Heart left ventricle (tissue), 16 donors: ENCODE data around the gene NXF1. TPM values are rescaled to one million over a fixed set of nuclear protein-coding genes. Genes with fewer than 3 reads are reported as not detected.

Experiments used
- ATAC-seq, 4 donors: fragments of 200-7000 bp; cut with Tn5 transposase; one replicate each; pipeline ENCODE4 v1.9.1; 2020 to 2022; ENCODE audit warnings: moderate library complexity in 4 of 4, mild to moderate bottlenecking in 3 of 4, moderate number of reproducible peaks in 1 of 4
- DNase-seq, 5 donors: peaks; one replicate each; pipeline ENCODE4 v3.0.0-alpha.2; 2020
- H3K27ac ChIP-seq, 12 donors: fragments of 200-600 bp; sonication (generic) in 4 of 12; one replicate each; pipeline versions ENCODE4 v1.5.0 to v1.8.0; 2016 to 2022; ENCODE audit warnings: mild to moderate bottlenecking in 2 of 12
- H3K27me3 ChIP-seq, 9 donors: fragments of 200-600 bp; sonication (generic) in 2 of 9; one replicate each; pipeline versions ENCODE4 v1.5.1 to v1.8.0; 2016 to 2022; ENCODE audit warnings: mild to moderate bottlenecking in 3 of 9
- H3K36me3 ChIP-seq, 9 donors: fragments of 200-600 bp; sonication (generic) in 2 of 9; one replicate each; pipeline versions ENCODE4 v1.5.0 to v1.8.0; 2018 to 2022; ENCODE audit warnings: mild to moderate bottlenecking in 2 of 9
- H3K4me1 ChIP-seq, 12 donors: fragments of 200-600 bp; sonication (generic) in 4 of 12; one replicate each; pipeline versions ENCODE4 v1.5.0 to v1.8.0; 2016 to 2022; ENCODE audit warnings: mild to moderate bottlenecking in 3 of 12
- H3K4me3 ChIP-seq, 12 donors: fragments of 200-600 bp; sonication (generic) in 4 of 12; one replicate each; pipeline versions ENCODE4 v1.5.0 to v1.8.0; 2017 to 2022; ENCODE audit warnings: mild to moderate bottlenecking in 9 of 12, moderate library complexity in 4 of 12
- H3K9me3 ChIP-seq, 12 donors: fragments of 200-600 bp; sonication (generic) in 4 of 12; one replicate each; pipeline versions ENCODE4 v1.5.0 to v1.8.0; 2016 to 2022; ENCODE audit warnings: mild to moderate bottlenecking in 1 of 12
- POLR2A ChIP-seq, 2 donors: fragments of 450-650 bp; IDR thresholded peaks; one replicate each; pipeline ENCODE4 v1.6.1; 2017; ENCODE audit warnings: antibody characterized with exemption in 2 of 2, mild to moderate bottlenecking in 2 of 2, moderate library complexity in 2 of 2
- WGBS, 4 donors: extraction: QIAGEN DNeasy Blood & Tissue Kit in 2 of 4; methylation state at CpG; one replicate each; pipeline versions ENCODE4 v1.1.5 to v1.1.7; 2013 to 2018; 5-methylcytosine and 5-hydroxymethylcytosine counted together
- intact Hi-C, 10 donors: fragments of 100-400 bp; cut with DNase I; formaldehyde crosslinking; loops; one replicate each; pipeline versions ENCODE4 v1.11.1 to v1.14.2; 2022
- polyA plus RNA-seq, 2 donors: library from polyadenylated mRNA; stranded (reverse); fragments of 200-250 nt; gene quantifications; one replicate each; pipeline ENCODE4 v1.2.3, GENCODE V29; 2013
- total RNA-seq, 9 donors: library from RNA; depleted of rRNA in 2 of 9; stranded (reverse); fragments of >200 nt in 2 of 9; fragmentation: NEBNext Ultra II Directional in 3 of 9; extraction: Animal tissue kit (Norgen Biotek cat#: 25700) in 3 of 9; gene quantifications; one replicate each; pipeline versions ENCODE4 v1.1.0 to v1.2.4, GENCODE V29; 2016 to 2023
- TF ChIP-seq, protein P1 (sequence below), 12 donors: fragments of 200-600 bp; sonication (generic) in 4 of 12; IDR thresholded peaks; one replicate each; pipeline versions ENCODE4 v1.5.0 to v1.8.0; 2018 to 2022; ENCODE audit warnings: antibody characterized with exemption in 12 of 12, mild to moderate bottlenecking in 5 of 12
- donor health status: ischemic (EF 13 %, LVEDD 7.1; RV severe dilation, severe dysfunction).
- donor health status: healthy with polysubstance abuse.
- donor health status: DM: no; HTN: yes; CAD: no.
- donor health status: DM: no; HTN: no; CAD: no.
- donor health status: ischemic (EF 25% LVEDD 6.9; RV normal size, moderate dysfunction).
- donor health status: ischemic (EF 25% LVEDD 5.7; RV mildly dilated, moderate dysfunction).
- donor health status: healthy.
- donor health status: DM: yes; HTN: yes; CAD: no.
- donor health status: ischemic (EF 35%, LVEDD 5.7; RV mildly dilated, moderate dysfunction).
- donor health status: nonischemic (EF 11% LVEDD 7.7; RV severe dilation, severe dysfunction).
- donor health status: DM: yes; HTN: yes; CAD: no.
- donor health status: PGD.
- donor health status: ischemic (EF 29% LVEDD 5.4; RV normal size, mild dysfunction).
- donor health status: nonischemic (EF 23%, LVEDD 6.1; RV moderate dilation, normal function).

NXF1 gene
- total and polyA plus RNA-seq, 11 donors, result 28.5 to 63.4 (median 36.4) TPM

GRCh38 chr11:62852523-62853188 lies 47.4 kb upstream of the NXF1 start:
- ATAC-seq, result no peak
- Histone ChIP-seq H3K4me1 (peaks cover 5 to 49% (median 25%) of the 10 kb centered on the region in 12 donors), H3K4me3 (peak overlapping the region in 1 of 12 donors; percentile 94), H3K27ac (no peak overlapping the region), H3K36me3 (peaks cover 3 to 37% (median 32%) of the 10 kb centered on the region in 9 donors), H3K9me3 (no peaks in the 10 kb centered on the region), H3K27me3 (no peaks in the 10 kb centered on the region)
- TF ChIP-seq POLR2A (IDR thresholded peaks at IDR 0.05), result no peak
- TF ChIP-seq, protein P1, sequence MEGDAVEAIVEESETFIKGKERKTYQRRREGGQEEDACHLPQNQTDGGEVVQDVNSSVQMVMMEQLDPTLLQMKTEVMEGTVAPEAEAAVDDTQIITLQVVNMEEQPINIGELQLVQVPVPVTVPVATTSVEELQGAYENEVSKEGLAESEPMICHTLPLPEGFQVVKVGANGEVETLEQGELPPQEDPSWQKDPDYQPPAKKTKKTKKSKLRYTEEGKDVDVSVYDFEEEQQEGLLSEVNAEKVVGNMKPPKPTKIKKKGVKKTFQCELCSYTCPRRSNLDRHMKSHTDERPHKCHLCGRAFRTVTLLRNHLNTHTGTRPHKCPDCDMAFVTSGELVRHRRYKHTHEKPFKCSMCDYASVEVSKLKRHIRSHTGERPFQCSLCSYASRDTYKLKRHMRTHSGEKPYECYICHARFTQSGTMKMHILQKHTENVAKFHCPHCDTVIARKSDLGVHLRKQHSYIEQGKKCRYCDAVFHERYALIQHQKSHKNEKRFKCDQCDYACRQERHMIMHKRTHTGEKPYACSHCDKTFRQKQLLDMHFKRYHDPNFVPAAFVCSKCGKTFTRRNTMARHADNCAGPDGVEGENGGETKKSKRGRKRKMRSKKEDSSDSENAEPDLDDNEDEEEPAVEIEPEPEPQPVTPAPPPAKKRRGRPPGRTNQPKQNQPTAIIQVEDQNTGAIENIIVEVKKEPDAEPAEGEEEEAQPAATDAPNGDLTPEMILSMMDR (IDR thresholded peaks at IDR 0.05), result no peak
- intact Hi-C loops, result loop anchor here in 3 of 10 donors (10.0 kb wide), 2 partner anchors 128 to 458 kb away; partner anchors contain the start of genes HNRNPUL2 (in 1 of the 3) and TTC9C (in 1 of the 3)
- no peak for DNase-seq

DNA sequence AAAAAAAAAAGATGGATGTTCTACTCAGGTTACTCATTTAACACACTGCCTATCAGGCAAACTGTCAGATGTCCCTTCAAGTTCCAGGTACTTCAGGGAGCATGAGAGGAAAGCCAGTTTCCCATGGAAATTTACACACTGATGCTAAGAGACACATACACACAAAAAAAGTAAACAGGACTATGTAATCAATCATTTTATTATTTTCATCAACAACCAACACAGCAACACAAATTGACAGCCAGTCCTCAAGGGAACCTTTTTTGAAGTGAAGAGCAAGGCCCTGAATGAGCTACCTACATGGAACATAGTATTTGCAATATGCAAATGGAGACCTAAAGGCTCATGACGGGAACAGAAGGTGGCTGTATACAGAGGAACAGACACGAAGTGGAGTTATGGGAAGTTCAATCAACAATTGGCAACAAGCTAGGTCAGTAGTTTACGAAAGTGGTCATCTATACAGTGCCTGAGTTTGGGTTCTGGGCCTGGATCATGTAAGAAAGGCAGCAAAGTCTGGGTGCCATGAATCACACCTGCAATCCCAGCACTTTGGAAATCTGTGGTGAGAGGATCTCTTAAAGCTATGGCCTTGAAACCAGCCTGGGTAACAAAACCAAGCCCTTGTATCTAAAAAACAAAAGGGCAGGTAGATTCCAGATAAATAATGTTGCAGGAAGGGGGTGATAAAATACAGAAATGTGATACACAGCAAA lies 46.7 kb upstream of the NXF1 start:
- Histone ChIP-seq H3K4me1 (peaks cover 5 to 42% (median 25%) of the 10 kb centered on the region in 12 donors), H3K36me3 (peaks cover 3 to 37% (median 32%) of the 10 kb centered on the region in 9 donors), H3K27ac (peak overlapping the region in 1 of 12 donors; percentile 12), H3K9me3 (no peaks in the 10 kb centered on the region), H3K27me3 (no peaks in the 10 kb centered on the region), H3K4me3 (no peak overlapping the region)
- WGBS, 4 donors, result 34 to 61% (median 56%) methylated on average over 3 of the region's 3 CpGs
- no peak for DNase-seq
- TF ChIP-seq, protein P1 (IDR thresholded peaks at IDR 0.05), result no peak
- TF ChIP-seq POLR2A (IDR thresholded peaks at IDR 0.05), result no peak
- ATAC-seq, result no peak
- intact Hi-C loops, result loop anchor here in 3 of 10 donors (10.0 kb wide), 2 partner anchors 127 to 457 kb away; partner anchors contain the start of genes HNRNPUL2 (in 1 of the 3) and TTC9C (in 1 of the 3)

- no peak for ATAC-seq
- TF ChIP-seq, protein P1 (IDR thresholded peaks at IDR 0.05), result no peak
- DNase-seq, result no peak
- peaks cover 5 to 35% (median 22%) of the 10 kb centered on the region in 12 donors for H3K4me1 ChIP-seq
- no peaks in the 10 kb centered on the region for H3K9me3 ChIP-seq
- peak overlapping the region in 1 of 12 donors; percentile 12 for H3K27ac ChIP-seq
- H3K36me3 ChIP-seq, result peaks cover 3 to 37% (median 32%) of the 10 kb centered on the region in 9 donors
- no peak overlapping the region for H3K4me3 ChIP-seq
- intact Hi-C loops, result loop anchor here in 3 of 10 donors (10.0 kb wide), 2 partner anchors 126 to 456 kb away; partner anchors contain the start of genes HNRNPUL2 (in 1 of the 3) and TTC9C (in 1 of the 3)
- no peaks in the 10 kb centered on the region for H3K27me3 ChIP-seq
- WGBS, 4 donors, result 60 to 65% (median 61%) methylated on average over 14 to 15 of the region's 15 CpGs
These were observed 45.9 kb upstream of the NXF1 start for GRCh38 chr11:62850911-62851806.
